Left renal cortex interstitium (tissue), 4 donors: Measurements from ENCODE around the gene DNM3. TPM values are rescaled to one million over a fixed set of nuclear protein-coding genes. Genes with fewer than 3 reads are reported as not detected.

Experiments used
- DNase-seq, 4 donors: peaks; one replicate each; pipeline ENCODE4 v3.0.0-alpha.2; 2013; ENCODE audit warnings: low read depth in 4 of 4, low spot score in 2 of 4, missing footprints in 1 of 4
- polyA plus RNA-seq, 4 donors: library from polyadenylated mRNA; unstranded; fragments of 120-200 nt; gene quantifications; one replicate each; pipeline ENCODE4 v1.2.1, GENCODE V29; 2013; ENCODE audit not compliant: insufficient read length in 4 of 4

The DNM3 gene
- polyA plus RNA-seq, 4 donors = 3.5 to 5.8 (median 4.5) TPM

DNA sequence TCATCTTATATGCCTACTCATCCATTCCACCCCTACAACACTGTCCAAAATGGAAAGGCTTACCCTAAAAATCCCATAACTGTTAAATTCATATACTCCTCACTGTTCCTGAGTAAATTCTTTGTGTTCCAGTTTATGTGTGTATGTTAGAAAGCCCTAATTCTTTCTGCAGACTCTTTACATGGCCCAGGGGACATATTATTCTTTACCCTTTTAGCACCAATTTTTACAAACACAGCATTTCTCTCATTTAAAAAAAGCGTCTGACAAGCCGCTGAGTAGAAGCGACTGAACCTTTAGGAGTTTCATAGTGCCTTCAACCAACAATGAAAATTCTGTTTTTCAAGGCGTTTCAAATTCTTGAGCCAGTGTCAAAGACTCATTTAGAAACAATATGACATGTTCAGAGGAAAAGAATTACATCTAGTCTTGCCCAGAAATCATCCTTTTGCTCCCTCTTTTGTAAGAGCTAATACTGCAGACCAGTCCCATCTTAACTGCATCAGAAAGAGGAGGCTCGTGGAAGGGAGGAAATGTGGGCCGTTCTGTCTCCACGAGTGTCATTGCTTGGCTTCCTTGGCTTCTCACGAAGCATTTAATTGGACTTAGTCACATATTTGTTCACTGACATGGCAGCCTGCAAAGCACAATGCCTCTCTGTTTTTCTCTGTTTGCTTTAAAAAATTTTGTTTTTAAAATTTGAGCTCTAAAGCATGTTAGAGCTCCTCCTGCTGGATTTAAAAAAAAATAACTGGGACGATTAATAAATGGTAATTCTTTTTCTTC is 557.9 kb downstream of the DNM3 start:
- DNase-seq = peak in 2 of 4 donors; percentile 69 to 82

DNA sequence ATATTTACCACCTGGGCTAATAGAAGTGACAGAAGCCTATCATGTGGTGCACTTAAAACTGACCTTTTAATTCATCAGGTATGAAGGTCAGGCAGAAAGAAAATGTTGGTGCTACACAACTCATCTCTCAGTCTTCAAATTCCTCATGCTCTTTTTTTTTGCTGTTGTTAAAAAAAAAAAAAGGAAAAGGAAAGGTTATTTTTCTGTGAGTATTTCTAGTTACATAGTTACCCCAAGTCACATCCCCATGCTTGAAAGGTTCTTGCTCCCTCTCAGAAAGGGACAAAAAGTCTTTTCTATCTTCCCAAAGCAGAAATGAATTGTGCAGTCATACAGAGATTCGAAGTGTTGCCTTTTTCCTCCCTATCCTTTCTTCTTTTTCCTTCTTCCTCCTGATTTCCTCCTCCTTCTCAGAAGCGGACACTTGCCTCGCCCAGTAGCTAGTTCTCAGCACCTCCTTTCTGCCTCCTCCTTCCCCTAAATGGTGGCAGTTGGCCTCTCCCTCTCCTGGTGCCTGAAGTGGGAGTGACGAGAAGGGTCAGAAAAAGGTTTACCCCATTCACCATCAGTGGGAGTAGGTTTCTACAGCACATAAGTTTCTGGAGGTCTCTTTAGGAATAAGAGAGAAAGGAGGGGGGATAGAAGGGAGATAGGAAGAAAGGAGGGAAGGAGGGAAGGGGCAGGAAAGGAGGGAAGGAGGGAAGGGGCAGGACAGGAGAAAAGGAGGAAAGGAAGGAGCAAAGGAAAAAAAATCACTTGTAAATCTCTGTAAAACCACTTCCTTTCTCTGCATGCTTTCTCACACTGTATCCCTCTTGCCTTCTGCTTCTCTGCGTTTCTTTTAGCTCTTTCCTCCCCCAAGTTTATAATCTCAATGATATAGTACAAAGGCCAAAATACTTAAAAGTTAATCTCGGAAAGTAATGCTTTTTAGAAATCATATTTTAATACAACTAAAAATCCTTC is 558.7 kb downstream of the DNM3 start:
- DNase-seq = no peak

DNA sequence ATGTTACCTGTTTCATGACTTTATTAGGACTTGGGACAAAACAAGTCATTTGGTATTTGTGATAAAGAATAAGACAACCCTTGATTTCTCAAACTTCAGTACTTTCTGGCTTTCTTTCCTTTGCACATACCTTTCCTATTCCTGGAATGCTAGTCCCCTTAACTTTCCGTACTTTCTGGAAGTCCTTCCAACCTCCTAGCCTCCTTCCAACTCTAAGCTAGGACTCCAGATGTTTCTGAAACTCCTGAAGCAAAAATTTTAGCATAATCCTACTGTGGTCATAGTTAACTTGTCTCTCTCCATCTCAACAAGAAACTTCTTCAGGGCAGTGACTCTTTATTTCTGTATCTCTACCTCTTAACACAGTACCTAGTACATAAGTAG is 559.4 kb downstream of the DNM3 start:
- no peak for DNase-seq

DNA sequence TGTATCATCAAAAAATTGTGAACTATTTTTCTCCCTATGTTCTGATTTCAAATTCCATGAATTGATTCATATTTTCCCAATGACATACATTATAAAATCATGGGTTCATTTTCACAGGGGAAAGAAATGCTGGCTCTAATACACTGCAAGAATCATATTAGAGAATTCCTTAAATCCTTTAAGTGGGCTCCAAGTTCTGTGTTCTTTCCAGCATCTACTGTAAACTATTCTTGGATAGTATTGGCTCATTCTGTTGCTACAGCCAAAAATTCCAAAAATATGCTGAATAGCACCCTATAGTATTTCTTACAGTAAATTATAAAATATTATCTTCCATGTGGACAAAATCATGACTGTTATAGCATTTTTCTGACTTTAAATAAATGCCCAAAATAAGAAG is 560.2 kb downstream of the DNM3 start:
- DNase-seq = no peak

DNA sequence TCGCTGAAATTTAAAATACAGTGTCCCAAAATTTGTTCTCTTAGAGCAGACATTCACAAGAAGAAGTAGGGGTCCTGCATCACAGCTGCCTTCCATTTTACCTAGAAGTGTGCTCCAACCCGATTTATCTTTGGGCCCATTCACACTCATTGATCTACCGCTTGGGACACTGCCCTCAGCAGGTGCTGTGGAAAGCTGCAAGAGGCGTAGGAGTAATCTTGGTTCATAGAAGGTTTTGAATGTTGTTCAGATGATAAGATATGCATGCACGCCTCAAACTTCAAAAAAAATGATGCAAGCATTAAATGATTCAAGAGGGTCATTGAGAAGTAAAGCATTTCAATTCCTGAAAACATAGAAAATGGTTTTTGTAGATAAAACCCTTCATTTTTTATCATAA is 560.6 kb downstream of the DNM3 start:
- no peak for DNase-seq

DNA sequence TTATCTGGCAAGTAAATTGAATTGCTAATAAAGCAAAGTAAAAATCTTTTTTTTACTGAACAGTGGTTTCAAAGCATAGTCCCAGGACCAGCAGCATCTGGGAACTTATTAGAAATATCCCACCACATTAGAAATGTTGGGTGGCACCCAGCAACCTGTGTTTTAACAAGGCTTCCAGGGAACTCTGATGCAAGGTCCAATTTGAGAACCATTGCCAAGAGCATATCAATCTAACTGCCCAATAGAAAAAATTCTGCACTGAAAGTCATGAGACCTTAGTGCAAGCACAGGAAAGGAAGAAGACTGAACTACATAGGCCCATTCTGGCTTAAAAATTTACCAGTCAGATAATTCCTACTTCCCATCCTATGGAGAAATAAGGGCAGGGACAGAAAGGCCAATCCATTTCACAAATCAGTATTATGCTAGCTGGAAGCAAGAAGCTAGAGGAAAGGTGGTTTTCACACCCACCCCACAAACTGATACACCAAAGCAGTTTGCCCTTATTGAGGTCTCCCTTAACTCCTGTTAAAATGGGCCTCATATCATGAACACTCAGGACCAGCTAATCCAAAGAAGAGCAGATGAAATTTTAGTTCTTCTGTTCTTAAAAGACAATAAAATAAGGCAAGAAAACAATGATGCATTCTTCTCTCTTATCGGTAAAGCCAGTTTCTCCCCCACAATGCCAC is 561.7 kb downstream of the DNM3 start:
- no peak for DNase-seq

DNA sequence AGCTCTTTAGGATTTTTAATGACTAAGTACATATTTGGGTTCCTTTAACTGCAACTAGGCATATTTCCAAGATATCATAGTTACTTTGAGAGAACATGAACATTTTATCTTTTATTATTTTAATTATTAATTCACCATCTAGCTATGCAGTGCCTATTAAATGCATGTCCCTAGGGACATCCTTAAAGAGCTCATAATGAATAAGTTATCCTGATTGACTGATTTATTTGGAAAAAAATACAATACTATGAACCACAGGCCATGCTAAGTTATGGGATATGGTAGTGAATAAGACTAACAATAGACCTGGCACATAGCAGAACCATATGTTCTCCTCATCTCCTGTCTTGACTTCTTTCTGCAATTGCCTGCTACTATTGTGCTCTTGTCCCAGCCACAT is 562.8 kb downstream of the DNM3 start:
- DNase-seq = no peak

DNA sequence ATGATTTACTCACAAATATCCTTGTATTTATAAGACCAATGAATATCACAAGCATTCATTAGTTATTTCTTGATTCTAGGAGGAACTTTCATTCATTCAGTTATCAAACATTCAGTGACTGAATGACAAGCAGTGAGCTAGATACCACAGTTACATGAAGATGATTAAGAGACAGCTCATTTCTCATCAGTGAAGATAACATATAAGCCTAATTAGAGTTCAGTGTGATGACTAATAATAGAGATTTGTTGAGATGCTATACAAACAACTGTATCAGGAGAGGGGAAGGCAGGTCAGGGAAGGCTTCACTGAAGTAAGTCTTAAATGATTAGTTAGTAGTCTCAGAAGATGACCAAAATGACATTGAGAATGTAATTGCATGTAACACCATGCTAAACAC is 564.6 kb downstream of the DNM3 start:
- DNase-seq = no peak

DNA sequence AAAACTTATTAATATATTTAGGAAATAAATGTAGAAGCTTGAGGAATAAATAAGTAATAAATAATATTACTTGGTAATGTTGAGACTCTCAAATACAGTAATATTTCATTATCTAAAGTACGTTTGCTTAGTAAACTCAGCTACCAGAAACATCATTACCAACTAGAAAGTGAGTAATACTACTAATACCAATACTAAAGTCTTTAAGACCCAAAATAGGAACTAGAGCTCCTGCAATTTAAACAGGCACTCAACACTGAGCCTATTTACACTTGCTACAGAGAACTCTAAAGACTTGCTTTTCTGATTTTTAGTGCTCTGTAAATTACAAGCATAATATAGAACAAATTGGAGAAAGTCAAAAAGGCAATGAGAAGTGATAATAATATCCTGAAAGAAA is 565.7 kb downstream of the DNM3 start:
- no peak for DNase-seq

DNA sequence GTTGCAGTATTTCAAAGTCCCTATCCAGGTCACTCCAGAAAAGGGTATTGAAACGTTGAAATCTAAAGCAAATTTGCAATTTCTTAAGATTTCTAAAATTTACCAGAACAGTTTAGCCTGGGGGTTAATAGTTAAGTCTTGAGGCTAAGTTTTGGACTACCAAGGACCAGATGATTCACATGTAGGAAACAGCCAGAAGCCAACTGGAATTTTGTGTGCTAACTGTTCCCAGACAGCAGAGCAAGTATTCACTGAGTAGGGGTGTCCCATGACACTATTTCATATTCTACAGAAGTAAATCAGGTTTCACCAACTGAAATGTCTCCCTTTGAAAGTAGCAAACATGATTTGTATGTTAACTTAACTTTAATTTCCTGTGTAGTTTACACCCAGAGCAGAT is 567.7 kb downstream of the DNM3 start:
- DNase-seq = no peak

DNA sequence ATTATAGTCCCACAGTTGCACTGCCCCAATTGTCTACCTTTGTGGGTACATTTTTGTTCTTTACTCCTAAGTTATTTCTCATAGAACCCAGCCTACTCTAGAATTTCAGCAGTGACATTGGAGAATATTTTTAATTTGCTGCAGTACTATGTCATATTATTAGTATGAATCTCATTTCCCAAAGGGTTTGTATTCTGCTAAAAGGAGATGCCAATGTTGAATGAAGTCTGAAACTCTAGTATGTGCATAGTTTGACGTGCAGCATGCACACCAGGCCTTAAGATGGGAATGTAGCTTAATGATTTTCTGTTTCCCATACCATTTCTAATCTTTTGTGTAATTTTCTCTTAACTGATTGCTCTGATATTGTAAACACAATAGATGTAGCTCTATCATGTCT is 568.7 kb downstream of the DNM3 start:
- DNase-seq = no peak

DNA sequence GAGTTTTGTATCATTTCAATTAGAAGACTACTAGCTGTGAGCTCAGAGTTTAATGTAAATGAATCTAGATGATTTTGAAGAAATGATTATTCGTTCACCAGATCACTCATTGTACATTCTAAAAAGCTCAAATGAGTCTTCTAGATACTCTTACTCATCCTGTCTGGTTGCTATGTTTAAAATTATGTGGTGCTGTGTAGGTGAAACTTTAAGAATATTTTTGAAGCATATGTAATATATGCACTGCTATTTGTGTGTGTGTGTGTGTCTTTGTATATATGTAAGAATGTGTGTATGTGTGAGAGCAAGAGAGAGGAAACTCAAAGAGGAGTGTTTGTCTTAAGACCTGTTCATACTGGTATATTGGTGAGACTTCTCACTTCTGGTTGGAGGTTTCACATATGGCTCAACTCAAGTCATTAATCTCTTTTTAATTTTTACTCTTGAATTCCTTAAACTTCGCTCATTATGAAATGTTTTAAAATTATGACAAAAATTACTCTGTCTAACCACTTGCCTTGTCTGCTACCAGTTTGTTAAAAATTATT is 570.6 kb downstream of the DNM3 start:
- DNase-seq = no peak

DNA sequence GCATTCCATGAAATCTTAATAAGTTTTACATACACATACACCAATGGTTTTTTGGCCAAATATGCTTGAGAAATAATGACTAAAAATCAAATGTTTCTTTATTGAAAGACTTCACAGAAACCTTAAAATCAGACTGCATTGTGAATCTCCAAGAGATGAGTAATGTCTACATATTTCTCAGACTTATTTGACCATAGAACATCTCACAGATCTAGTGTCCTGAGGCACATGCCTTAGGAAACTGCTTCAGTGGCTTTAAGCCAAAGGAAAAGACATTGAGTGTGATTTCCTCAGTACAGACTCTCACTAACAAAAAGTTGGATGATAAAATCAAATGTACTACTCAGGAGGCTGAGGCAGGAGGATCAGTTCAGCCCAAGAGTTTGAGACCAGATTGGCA is 573.0 kb downstream of the DNM3 start:
- no peak for DNase-seq

DNA sequence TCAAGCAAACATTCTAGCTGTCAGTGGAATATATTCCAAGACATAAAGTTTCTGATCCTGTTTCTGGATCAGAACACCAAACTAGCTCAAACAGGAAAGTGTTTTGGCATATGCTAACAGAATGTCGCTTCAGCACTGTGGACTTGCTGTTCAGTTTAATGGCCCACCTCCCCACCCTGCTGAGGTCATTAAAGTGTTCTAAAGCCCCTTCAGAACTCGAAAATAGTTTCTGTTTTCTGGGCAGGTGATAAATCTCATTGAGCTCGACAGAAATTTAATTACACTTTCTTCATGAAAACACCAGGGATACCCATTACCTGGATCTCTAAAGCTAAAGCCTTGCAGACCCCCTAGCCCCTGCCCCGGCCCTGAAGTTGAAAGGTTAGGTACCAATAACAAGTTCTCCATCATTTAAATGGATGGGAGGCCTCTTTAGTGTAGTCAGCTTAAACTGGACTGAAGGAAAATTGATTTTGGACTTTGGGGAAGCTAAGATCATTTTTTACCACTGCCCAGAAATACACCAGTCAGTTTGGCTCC is 575.3 kb downstream of the DNM3 start:
- DNase-seq = no peak

DNA sequence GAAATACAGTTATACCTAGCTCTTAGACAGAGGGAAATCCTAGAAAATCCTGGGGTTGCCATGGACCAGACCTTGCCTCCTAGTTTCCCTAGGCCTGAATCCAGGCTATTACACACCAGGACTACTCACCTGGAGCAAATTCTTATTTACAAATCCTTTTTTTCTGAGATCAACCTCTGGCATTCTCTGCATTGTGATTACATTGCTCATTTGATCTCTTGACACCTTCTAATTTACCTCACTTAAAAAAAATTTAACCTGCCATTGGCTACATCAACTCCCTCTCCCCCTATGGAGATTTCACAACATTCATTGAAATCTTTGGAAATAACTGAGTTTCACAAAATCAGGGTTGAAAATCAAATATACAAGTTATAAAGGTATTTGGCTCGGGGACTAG is 576.3 kb downstream of the DNM3 start:
- DNase-seq = no peak

DNA sequence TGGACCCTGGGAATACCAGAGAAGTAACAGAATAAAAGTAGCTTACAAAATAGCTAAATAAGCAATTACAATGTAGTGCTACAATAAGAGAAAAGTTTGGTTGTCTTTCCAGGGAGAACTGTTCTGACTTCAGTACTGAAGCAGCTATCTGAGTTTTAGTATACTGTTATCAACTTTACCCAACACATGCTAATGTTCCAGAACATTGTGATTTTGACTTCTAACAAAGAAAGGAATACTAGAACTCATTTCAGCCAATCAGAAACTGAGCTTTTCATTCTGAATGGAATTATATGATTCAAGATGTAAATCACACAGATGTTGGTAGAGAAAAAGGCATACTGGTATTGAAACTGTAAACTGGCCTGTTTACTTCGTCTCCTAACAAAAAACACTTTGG is 579.1 kb downstream of the DNM3 start, which contains the start of gene C1orf105:
TSS of gene C1orf105 (plus strand) at position 301 of the 400 bp plus-strand sequence. CDS start 201 bp downstream, outside the sequence.
- no peak for DNase-seq

DNA sequence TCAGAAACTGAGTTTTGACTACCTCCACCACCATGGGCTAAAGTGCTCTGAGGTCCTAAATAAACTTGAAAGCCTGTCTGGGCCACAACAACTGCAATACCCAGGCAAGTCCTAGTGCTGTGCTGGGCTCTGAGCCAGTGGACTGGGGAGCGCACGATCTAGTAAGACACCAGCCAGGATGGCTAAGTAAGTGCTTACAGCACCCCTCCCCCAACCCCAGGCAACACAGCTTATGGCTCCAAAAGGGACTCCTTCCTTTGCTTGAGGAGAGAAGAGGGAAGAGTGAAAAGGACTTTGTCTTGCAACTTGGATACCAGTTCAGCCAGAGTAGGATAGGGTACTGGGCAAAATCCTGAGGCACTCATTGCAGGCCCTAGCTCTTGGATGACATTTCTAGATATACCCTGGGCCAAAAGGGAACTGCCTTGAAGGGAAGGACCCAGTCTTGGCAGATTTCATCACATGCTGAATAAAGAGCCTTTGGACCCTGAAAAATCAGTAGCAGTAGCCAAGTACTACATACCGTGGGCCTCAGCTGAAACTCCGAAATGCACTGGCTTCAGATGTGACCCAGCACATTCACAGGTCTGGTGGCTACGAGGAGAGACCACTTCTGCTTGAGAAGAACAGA is 580.8 kb downstream of the DNM3 start:
- DNase-seq = no peak

DNA sequence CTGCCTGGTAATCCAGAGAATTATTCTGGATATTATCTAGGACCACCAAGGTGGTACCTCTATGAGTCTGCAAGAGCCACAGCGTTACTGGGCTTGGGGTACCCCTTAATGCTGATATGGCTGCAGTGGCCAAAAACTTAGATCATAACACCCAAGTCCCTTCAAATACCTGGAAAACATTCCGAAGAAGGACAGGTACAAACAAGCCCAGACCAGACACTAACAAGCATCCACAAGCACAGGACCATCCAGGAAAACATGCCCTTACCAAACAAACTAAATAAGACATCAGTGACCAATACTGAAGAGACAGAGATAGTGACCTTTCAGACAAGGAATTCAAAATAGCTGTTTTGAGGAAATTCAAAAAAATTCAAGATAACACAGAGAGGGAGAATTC is 582.0 kb downstream of the DNM3 start:
- no peak for DNase-seq

DNA sequence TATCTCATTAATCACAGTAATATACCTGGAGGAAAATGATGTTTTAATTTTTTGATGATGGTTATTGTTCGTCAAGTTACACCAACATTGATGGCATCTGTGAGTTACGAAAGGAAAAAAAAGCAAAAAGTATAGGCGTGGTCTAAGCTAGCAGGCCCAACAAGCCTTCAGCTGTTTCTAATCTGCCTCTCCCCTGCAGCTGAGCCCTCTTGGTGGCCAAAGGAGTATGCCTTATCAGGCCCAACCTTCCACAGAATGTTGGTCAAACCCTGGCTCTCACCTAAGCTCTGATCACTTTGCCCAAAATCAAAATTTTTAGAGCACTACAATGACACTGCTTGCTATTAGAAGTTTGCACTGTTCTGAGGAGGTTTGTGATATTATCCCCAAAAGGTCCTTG is 584.0 kb downstream of the DNM3 start:
- DNase-seq = no peak

DNA sequence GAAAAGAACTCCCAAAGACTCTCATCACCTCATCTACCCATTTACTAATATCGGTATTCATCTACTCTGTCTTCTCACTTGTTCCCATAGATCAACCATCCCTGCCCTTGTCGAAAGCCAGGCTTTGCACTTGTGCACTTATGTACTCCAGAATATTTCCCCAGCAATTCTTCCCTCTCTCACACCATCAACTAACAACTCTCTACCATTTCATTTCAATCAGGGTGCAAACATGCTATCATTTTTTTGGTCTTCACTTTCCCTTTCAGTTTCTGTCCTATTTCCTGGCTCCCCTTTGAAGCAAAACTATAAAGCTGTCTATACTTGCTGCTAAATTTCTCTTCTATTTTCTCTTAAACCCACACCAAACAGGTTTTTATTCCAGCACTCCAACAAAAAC is 585.9 kb downstream of the DNM3 start:
- DNase-seq = no peak
